ENCODE measurements around the gene ARHGEF28. TPM values are rescaled to one million over a fixed set of nuclear protein-coding genes. Genes with fewer than 3 reads are reported as not detected.

Gene ARHGEF28
- total and polyA plus RNA-seq, 2 of the 4 experiments (the other 2 are of a cell fraction), result 3.6 to 16.0 TPM

GRCh38 chr5:73648515-73648914 is 22.5 kb downstream of the ARHGEF28 start:
- no peaks in the 10 kb centered on the region for H3K36me3 ChIP-seq (ENCODE audit: control insufficient read depth, insufficient read depth, low read length)
- H3K4me1 ChIP-seq (ENCODE audit: control insufficient read depth, insufficient read depth, low read length), result peaks cover 4% of the 10 kb centered on the region; the same call in 1 of the 2 replicates
- no peak for DNase-seq
- H4K5ac ChIP-seq (ENCODE audit: low read depth, low read length), result no peak overlapping the region
- H3K4me3 ChIP-seq (ENCODE audit: insufficient read depth, low read depth, low read length), result no peak overlapping the region
- H3K56ac ChIP-seq (ENCODE audit: extremely low read depth, insufficient read depth, low read length), result no peak overlapping the region
- H2AFZ ChIP-seq (replicated peaks; ENCODE audit: low read length, poor library complexity), result no peak overlapping the region
- H3K27ac ChIP-seq (ENCODE audit: insufficient read depth, low read length), result no peak overlapping the region
- intact Hi-C loops (cut with micrococcal nuclease), result no loop called here
- no peak overlapping the region for H2AK9ac ChIP-seq (replicated peaks; ENCODE audit: low read depth, low read length, poor library complexity)
- no peak overlapping the region for H2BK5ac ChIP-seq (ENCODE audit: low read depth, low read length, poor library complexity, severe bottlenecking)
- H3K4ac ChIP-seq (ENCODE audit: low read depth, low read length), result no peak overlapping the region
- H2BK15ac ChIP-seq (ENCODE audit: low read depth, low read length), result no peak overlapping the region
- H3K9me1 ChIP-seq (ENCODE audit: insufficient read depth, low read length), result peaks cover 10% of the 10 kb centered on the region
- TF ChIP-seq RCOR1 (IDR thresholded peaks at IDR 0.05; ENCODE audit: insufficient replicate concordance, low read length) (no peak), MXI1 (IDR thresholded peaks at IDR 0.05; ENCODE audit: borderline replicate concordance, low read depth, low read length) (no peak), POLR2A (IDR thresholded peaks at IDR 0.05; ENCODE audit: low read depth, low read length) (no peak), CTCF (conservative IDR thresholded peaks at IDR 0.05; ENCODE audit: low read depth, low read length) (no peak), USF2 (IDR thresholded peaks at IDR 0.05; ENCODE audit: low read depth, low read length) (no peak)
- no peaks in the 10 kb centered on the region for H4K20me1 ChIP-seq (ENCODE audit: insufficient read depth, low read length)
- dilution Hi-C loops (cut with HindIII; ENCODE audit: low sequenced_read_pairs, unreplicated experiment), result no loop called here
- 0 out of 2 replicates have a peak overlapping the region, but pooled peaks have one; percentile 1 for H3K23ac ChIP-seq (ENCODE audit: low read depth, low read length)
- no peaks in the 10 kb centered on the region for H3K9me3 ChIP-seq (ENCODE audit: control insufficient read depth, insufficient read depth, low read length)
- no peak for ATAC-seq (ENCODE audit: low read depth)
- no peak overlapping the region for H3K14ac ChIP-seq (replicated peaks; ENCODE audit: low read depth, low read length)
- CTCF ChIA-PET, result no interaction called here
- H3K4me2 ChIP-seq (ENCODE audit: low read depth, low read length), result no peak overlapping the region
- no CpG with 5 or more reads among the region's 1 CpG for WGBS, 2 experiments (ENCODE audit: extremely low coverage in 2 of 2, insufficient read length in 1 of 2)
- H4K91ac ChIP-seq (ENCODE audit: insufficient read depth, low read depth, low read length), result no peak overlapping the region
- H2BK120ac ChIP-seq (ENCODE audit: low read depth, low read length), result no peak overlapping the region
- no peaks in the 10 kb centered on the region for H3K27me3 ChIP-seq (ENCODE audit: control insufficient read depth, insufficient read depth, low read length)
- H2BK20ac ChIP-seq (ENCODE audit: low read depth, low read length), result no peak overlapping the region
- no TSS peak for BruUV-seq (replicated peaks)
- peaks cover 29 to 56% of the 10 kb centered on the region in 2 experiments for H3K79me1 ChIP-seq (ENCODE audit: low read depth in 1 of 2, low read length in 2 of 2)
- in situ Hi-C loops (cut with MboI; ENCODE audit: low sequenced_read_pairs), result no loop called here
- no peak overlapping the region for H4K8ac ChIP-seq (ENCODE audit: low read depth in 2 of 2, low read length in 2 of 2)
- no peak overlapping the region for H3K9ac ChIP-seq (ENCODE audit: low read depth, low read length)
- no peak overlapping the region for H2AK5ac ChIP-seq (ENCODE audit: low read depth, low read length)
- POLR2A ChIA-PET (ENCODE audit: unreplicated experiment), result no interaction called here
- H3K18ac ChIP-seq (ENCODE audit: low read depth, low read length), result no peak overlapping the region
